ENCODE data around the gene SLC7A5. TPM values are rescaled to one million over a fixed set of nuclear protein-coding genes. Genes with fewer than 3 reads are reported as not detected.
A peak's percentile ranks its signal among the peaks of the same experiment; 100 is the strongest.
"Not testable (repeated sequence)": the region's sequence is repeated elsewhere in the genome, so short reads cannot be mapped to it uniquely, and the experiment has no call there.

Gene SLC7A5
- total RNA-seq (10 to 100 TPM; 10.6 to 35.0 TPM), polyA plus RNA-seq (ENCODE audit: insufficient read length in 6 of 6) (10 to 100 TPM in 5 of 6 donors, 1 to 10 TPM in 1; 9.6 to 13.7 (median 11.1) TPM)
- long read RNA-seq, donor 1, full-length matches to known transcripts: 1 of 1 reads
- long read RNA-seq, donor 1, partial matches to known transcripts: 0 of 1 reads
- long read RNA-seq, donor 1, other reads (novel, unspliced or antisense): 0 of 1 reads
- long read RNA-seq, donor 2, full-length matches to known transcripts: 8 of 8 reads
- long read RNA-seq, donor 2, partial matches to known transcripts: 0 of 8 reads
- long read RNA-seq, donor 2, other reads (novel, unspliced or antisense): 0 of 8 reads
- long read RNA-seq, donor 3, full-length matches to known transcripts: 3 of 3 reads
- long read RNA-seq, donor 3, partial matches to known transcripts: 0 of 3 reads
- long read RNA-seq, donor 3, other reads (novel, unspliced or antisense): 0 of 3 reads
- long read RNA-seq, donor 4: 0 reads
- long read RNA-seq, donor 5, full-length matches to known transcripts: 3 of 3 reads
- long read RNA-seq, donor 5, partial matches to known transcripts: 0 of 3 reads
- long read RNA-seq, donor 5, other reads (novel, unspliced or antisense): 0 of 3 reads
- long read RNA-seq, donor 6, full-length matches to known transcripts: 1 of 1 reads
- long read RNA-seq, donor 6, partial matches to known transcripts: 0 of 1 reads
- long read RNA-seq, donor 6, other reads (novel, unspliced or antisense): 0 of 1 reads
- long read RNA-seq, donor 7: 0 reads
- long read RNA-seq, donor 8, full-length matches to known transcripts: 7 of 7 reads
- long read RNA-seq, donor 8, partial matches to known transcripts: 0 of 7 reads
- long read RNA-seq, donor 8, other reads (novel, unspliced or antisense): 0 of 7 reads
- long read RNA-seq, donor 9: 0 reads
- long read RNA-seq, donor 10: 0 reads
- long read RNA-seq, donor 11: 0 reads
- long read RNA-seq, donor 12, full-length matches to known transcripts: 2 of 2 reads
- long read RNA-seq, donor 12, partial matches to known transcripts: 0 of 2 reads
- long read RNA-seq, donor 12, other reads (novel, unspliced or antisense): 0 of 2 reads

DNA sequence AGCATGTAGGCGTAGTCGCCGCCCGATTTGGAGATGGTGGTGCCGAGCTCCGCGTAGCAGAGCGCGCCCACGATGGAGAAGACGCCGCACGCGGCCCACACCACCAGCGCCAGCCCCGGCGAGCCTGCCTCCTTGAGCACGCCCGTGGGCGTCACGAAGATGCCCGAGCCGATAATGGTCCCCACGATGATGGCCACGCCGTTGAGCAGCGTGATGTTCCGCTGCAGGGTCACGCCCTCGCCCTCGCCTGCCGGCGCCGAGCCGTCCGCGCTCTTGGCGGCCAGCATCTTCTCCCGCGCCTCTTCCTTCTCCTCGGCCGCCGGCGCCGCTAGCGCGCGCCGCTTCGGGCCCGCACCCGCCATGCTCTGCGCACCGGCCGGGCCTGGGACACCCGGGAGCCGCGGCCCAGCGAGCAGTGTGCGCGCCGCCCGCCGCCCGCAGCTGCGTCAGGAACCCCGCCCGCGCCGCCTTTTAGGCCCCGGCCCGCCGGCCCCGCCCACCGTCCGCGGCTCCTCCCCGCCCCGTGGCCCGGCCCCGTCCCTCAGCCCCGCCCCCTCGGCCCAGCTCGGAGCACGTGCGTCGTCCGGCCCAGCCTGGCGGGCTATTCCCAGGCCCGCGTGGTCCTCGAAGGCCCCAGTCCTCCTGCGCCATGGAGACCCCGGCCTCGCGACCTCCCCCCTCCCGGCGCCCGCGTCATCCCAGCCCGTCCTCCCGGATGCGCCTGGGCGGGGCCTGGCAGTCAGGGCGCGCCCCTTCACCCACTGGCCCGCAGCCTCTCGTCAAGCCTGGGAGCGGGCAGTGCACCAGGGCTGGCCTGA is at the start of gene SLC7A5:
Gene SLC7A5 (minus strand): TSS at position 447 of the 818 bp plus-strand sequence. CDS start 85 bp downstream, at position 362.
- Histone ChIP-seq H3K27ac (peak within 1 kb of the TSS in 1 of 2 donors; percentile 61), H3K4me3 (peak within 1 kb of the TSS; percentile 46 to 60), H3K4me1 (peaks cover 3 to 63% of the 10 kb centered on the region in 2 donors), H3K27me3 (peaks cover 0 to 14% of the 10 kb centered on the region in 2 donors)
- intact Hi-C loops (cut with DNase I); H3K36me3 ChIP-seq; H3K9me3 ChIP-seq: not testable (repeated sequence)
- peak; percentile 65 for ATAC-seq
- DNase-seq: peak in 2 of 4 donors; percentile 85 to 98

DNA sequence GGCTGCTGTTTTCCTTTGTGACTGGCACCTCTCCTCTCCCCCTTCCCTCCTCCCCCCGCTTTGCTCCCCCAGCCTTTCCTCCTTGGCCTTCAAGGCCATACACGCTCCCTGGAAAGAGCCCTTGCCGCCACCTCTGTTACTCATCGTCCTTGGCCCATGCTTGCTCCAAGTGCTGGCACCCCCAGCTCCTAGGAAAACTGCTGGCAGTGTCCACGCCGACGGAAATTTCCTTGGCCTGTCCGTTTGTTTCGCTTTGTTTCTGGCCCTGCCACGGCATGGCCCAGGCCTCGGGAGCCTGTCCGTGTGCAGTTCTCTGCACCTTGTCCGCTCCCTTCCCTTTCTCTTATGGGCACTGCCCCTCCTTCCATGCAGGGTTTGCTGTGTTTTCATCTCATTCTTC is 49.0 kb upstream of the SLC7A5 start:
- ATAC-seq (no peak), DNase-seq (no peak)
- H3K4me3 ChIP-seq: no peak overlapping the region
- H3K27me3 ChIP-seq: peaks cover 0 to 21% of the 10 kb centered on the region in 2 donors
- H3K9me3 ChIP-seq: no peaks in the 10 kb centered on the region
- intact Hi-C loops (cut with DNase I): no loop called here
- H3K27ac ChIP-seq: no peak overlapping the region
- TF ChIP-seq, protein P1, sequence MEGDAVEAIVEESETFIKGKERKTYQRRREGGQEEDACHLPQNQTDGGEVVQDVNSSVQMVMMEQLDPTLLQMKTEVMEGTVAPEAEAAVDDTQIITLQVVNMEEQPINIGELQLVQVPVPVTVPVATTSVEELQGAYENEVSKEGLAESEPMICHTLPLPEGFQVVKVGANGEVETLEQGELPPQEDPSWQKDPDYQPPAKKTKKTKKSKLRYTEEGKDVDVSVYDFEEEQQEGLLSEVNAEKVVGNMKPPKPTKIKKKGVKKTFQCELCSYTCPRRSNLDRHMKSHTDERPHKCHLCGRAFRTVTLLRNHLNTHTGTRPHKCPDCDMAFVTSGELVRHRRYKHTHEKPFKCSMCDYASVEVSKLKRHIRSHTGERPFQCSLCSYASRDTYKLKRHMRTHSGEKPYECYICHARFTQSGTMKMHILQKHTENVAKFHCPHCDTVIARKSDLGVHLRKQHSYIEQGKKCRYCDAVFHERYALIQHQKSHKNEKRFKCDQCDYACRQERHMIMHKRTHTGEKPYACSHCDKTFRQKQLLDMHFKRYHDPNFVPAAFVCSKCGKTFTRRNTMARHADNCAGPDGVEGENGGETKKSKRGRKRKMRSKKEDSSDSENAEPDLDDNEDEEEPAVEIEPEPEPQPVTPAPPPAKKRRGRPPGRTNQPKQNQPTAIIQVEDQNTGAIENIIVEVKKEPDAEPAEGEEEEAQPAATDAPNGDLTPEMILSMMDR (IDR thresholded peaks at IDR 0.05): no peak
- H3K36me3 ChIP-seq: no peaks in the 10 kb centered on the region
- no peaks in the 10 kb centered on the region for H3K4me1 ChIP-seq

DNA sequence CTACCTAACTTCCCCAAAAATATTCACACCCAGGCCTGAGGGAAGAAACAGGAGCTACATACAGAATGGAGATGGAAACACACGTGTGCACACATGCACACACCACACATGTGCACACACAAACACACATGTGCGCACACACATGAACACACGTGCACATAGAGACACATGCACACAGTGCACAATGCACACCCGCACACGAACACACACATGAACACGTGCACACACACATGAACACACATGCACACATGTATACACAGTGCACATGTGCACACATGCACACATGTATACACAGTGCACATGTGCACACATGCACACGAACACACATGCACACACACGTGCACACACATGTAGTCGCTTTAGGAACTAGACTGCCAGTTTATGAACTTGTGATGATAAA is 48.2 kb upstream of the SLC7A5 start:
- Histone ChIP-seq H3K4me1 (no peaks in the 10 kb centered on the region), H3K27ac (no peak overlapping the region), H3K4me3 (no peak overlapping the region), H3K9me3 (no peaks in the 10 kb centered on the region), H3K36me3 (no peaks in the 10 kb centered on the region), H3K27me3 (peaks cover 0 to 27% of the 10 kb centered on the region in 2 donors)
- no peak for ATAC-seq
- no peak for DNase-seq
- TF ChIP-seq, protein P1 (IDR thresholded peaks at IDR 0.05): no peak
- intact Hi-C loops (cut with DNase I): no loop called here

DNA sequence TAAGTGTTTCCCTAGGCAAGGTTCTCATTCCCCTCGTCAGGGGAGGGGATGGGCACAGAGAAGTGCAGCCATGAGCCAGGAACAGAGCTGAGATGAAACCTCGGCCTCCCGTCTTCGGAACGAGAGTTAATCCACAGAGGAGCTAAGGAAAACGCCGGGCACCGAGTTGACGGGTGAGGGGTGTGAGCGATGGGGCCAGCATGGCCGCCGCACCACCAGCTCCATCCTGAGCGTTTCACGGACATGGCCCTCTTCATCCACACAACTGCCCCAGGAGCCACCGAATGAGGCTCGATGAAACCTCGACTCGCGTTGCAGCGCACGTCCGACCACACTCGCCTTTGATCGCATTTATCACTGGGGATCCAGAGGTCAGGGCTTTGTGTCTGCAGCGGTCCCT is 45.5 kb upstream of the SLC7A5 start:
- no peak overlapping the region for H3K4me3 ChIP-seq
- peaks cover 0 to 32% of the 10 kb centered on the region in 2 donors for H3K27me3 ChIP-seq
- H3K36me3 ChIP-seq: no peaks in the 10 kb centered on the region
- DNase-seq (no peak), ATAC-seq (no peak)
- intact Hi-C loops (cut with DNase I): no loop called here
- no peaks in the 10 kb centered on the region for H3K4me1 ChIP-seq
- H3K27ac ChIP-seq: no peak overlapping the region
- TF ChIP-seq, protein P1 (IDR thresholded peaks at IDR 0.05): no peak
- H3K9me3 ChIP-seq: no peaks in the 10 kb centered on the region

DNA sequence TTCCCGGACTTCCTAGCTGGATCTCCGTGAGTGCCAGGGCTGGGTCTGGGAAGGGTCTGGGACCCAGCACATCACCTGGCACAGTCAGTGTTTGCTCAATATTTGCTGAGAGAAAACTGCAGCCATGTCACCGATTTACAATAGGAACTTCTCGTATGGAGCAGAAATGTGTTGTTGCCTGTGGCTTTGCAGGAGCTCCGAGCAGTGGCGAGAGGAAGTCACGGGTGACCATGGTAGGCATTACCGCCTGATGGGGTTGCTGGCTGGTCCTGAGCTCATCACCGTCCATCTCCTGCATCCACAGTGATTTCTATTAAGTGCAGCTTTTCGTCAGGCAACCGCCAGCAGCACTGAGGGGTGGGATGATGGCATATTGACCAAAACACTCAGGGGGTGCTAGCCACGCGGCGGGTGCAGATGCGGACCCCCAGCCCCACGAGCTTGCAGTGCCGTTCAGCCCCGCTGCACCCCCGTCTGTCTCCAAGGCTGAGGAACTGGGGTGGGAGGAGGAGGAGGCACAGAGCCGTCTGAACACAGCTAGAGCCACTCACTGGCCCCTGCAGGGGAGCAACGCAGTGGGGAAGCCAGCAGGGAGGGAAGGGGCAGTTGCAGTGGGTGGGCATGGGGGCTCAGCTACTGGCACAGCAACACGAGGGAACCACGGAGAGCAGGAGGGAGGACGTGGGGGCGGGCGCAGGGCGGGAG is 44.9 kb upstream of the SLC7A5 start:
- DNase-seq; H3K27ac ChIP-seq; intact Hi-C loops (cut with DNase I); H3K9me3 ChIP-seq; H3K4me3 ChIP-seq; H3K36me3 ChIP-seq; ATAC-seq; H3K4me1 ChIP-seq: not testable (repeated sequence)
- peaks cover 0 to 31% of the 10 kb centered on the region in 2 donors for H3K27me3 ChIP-seq

DNA sequence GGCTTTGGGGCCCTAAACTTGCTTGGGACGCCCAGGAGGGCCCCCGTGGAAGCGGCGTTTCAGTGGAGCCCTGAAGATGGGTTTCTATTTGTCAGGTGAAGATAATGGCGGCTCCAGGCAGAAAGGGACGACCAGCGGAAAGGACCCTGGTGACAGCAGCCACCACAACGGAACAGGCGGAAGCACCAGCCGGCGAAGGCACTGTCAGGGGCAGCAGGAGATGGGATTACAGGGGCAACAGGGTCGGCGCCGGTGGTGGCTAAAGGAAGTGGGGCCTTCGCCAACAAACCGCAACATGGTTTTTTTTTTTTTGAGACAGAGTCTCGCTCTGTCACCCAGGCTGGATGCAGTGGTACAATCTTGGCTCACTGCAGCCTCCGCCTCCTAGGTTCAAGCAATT is 43.4 kb upstream of the SLC7A5 start:
- DNase-seq; H3K36me3 ChIP-seq; intact Hi-C loops (cut with DNase I); H3K9me3 ChIP-seq; ATAC-seq; H3K4me3 ChIP-seq; H3K4me1 ChIP-seq; H3K27ac ChIP-seq: not testable (repeated sequence)
- peaks cover 0 to 39% of the 10 kb centered on the region in 2 donors for H3K27me3 ChIP-seq

DNA sequence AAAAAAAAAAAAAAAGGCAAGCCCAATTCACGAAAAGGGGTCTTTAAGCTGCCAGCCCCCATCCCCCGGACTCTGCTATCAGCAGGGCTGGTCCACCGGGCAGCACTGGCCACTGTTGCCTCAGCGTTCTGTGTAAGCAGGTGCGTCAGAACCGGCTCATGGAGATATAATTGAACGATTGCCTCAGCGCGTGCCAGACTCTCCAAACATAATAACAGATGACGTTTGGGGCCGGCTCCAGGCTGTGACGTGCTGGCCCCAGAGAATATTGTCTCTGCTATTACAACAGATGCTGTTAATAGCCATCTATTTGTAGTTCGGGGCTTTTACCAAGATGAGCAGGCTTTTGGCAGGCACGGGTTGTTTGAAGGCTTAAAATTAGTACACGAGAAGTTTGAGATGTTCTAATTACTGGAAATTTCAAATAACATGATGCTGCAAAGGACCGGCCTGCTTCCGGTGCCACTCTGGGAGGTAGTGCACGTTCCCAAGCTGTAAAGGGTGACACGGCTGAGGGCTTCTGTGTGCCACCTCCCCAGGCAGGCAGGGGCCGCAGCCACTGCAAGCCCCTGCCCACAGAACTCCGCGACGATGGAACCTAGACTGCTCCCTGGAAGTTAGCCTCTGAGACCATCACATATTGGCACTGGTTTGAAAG is 41.9 kb upstream of the SLC7A5 start:
- H3K27me3 ChIP-seq: peaks cover 0 to 39% of the 10 kb centered on the region in 2 donors
- DNase-seq: peak in 1 of 4 donors; percentile 19
- H3K9me3 ChIP-seq; H3K27ac ChIP-seq; ATAC-seq; H3K4me1 ChIP-seq; H3K36me3 ChIP-seq; H3K4me3 ChIP-seq; intact Hi-C loops (cut with DNase I): not testable (repeated sequence)
